ENCODE data around the gene KEAP1. TPM values are rescaled to one million over a fixed set of nuclear protein-coding genes. Genes with fewer than 3 reads are reported as not detected.

KEAP1 gene
- total RNA-seq, 1 experiment from 2014 or later = 75.2 TPM

DNA sequence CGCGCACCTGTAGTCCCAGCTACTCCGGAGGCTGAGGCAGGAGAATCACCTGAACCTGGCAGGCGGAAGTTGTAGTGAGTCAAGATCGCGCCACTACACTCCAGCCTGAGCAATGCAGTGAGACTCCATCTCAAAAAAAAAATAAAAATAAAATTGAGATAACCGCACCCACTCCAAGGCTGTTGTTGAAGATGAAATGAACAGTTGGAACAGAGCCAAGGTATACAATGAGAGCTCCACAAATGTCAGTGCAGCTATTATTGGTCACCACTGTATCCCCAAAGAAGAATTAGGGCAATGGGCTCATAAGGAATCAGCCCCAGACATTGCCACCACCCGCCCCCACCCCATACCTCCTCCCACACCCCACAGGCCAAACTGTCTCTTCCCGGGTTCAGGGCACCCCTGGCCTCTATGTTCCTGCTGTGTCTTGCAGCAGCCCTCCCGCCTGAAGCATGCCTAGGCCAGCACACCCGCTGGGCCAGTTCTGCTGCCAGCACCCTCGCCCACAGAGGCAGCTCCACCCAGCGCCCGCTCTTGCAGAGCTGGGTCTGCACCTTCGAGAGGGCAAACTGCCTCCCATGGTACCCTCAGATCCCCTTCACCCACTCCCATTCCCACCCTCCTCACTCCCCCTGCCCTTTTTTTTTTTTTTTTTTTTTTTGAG is 17.6 kb upstream of the KEAP1 start:
- H2AFZ ChIP-seq (ENCODE audit: low read depth, low read length, poor library complexity, severe bottlenecking) = no peak overlapping the region
- TF ChIP-seq, protein P1, sequence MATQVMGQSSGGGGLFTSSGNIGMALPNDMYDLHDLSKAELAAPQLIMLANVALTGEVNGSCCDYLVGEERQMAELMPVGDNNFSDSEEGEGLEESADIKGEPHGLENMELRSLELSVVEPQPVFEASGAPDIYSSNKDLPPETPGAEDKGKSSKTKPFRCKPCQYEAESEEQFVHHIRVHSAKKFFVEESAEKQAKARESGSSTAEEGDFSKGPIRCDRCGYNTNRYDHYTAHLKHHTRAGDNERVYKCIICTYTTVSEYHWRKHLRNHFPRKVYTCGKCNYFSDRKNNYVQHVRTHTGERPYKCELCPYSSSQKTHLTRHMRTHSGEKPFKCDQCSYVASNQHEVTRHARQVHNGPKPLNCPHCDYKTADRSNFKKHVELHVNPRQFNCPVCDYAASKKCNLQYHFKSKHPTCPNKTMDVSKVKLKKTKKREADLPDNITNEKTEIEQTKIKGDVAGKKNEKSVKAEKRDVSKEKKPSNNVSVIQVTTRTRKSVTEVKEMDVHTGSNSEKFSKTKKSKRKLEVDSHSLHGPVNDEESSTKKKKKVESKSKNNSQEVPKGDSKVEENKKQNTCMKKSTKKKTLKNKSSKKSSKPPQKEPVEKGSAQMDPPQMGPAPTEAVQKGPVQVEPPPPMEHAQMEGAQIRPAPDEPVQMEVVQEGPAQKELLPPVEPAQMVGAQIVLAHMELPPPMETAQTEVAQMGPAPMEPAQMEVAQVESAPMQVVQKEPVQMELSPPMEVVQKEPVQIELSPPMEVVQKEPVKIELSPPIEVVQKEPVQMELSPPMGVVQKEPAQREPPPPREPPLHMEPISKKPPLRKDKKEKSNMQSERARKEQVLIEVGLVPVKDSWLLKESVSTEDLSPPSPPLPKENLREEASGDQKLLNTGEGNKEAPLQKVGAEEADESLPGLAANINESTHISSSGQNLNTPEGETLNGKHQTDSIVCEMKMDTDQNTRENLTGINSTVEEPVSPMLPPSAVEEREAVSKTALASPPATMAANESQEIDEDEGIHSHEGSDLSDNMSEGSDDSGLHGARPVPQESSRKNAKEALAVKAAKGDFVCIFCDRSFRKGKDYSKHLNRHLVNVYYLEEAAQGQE (IDR thresholded peaks at IDR 0.05; ENCODE audit: low read depth) = no peak
- TF ChIP-seq JUND (IDR thresholded peaks at IDR 0.05) = no peak
- TF ChIP-seq SIN3A (IDR thresholded peaks at IDR 0.05; ENCODE audit: low read depth) = no peak
- TF ChIP-seq, protein P2, sequence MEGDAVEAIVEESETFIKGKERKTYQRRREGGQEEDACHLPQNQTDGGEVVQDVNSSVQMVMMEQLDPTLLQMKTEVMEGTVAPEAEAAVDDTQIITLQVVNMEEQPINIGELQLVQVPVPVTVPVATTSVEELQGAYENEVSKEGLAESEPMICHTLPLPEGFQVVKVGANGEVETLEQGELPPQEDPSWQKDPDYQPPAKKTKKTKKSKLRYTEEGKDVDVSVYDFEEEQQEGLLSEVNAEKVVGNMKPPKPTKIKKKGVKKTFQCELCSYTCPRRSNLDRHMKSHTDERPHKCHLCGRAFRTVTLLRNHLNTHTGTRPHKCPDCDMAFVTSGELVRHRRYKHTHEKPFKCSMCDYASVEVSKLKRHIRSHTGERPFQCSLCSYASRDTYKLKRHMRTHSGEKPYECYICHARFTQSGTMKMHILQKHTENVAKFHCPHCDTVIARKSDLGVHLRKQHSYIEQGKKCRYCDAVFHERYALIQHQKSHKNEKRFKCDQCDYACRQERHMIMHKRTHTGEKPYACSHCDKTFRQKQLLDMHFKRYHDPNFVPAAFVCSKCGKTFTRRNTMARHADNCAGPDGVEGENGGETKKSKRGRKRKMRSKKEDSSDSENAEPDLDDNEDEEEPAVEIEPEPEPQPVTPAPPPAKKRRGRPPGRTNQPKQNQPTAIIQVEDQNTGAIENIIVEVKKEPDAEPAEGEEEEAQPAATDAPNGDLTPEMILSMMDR (IDR thresholded peaks at IDR 0.05 in 2 of 3, conservative IDR thresholded peaks at IDR 0.05 in 1 of 3; ENCODE audit: borderline replicate concordance in 1 of 3, insufficient read depth in 1 of 3, low read depth in 2 of 3, low read length in 2 of 3) = no peak
- TF ChIP-seq SP1 (IDR thresholded peaks at IDR 0.05; ENCODE audit: low read depth) = no peak
- TF ChIP-seq RAD21 (IDR thresholded peaks at IDR 0.05; ENCODE audit: low read depth) = no peak
- no peak for TF ChIP-seq ZFX (IDR thresholded peaks at IDR 0.05)
- no peak for TF ChIP-seq SRF (IDR thresholded peaks at IDR 0.05; ENCODE audit: low read depth)
- no peak for TF ChIP-seq CBX3 (IDR thresholded peaks at IDR 0.05; ENCODE audit: low read depth)
- TF ChIP-seq, protein P3, sequence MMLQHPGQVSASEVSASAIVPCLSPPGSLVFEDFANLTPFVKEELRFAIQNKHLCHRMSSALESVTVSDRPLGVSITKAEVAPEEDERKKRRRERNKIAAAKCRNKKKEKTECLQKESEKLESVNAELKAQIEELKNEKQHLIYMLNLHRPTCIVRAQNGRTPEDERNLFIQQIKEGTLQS (IDR thresholded peaks at IDR 0.05) = no peak
- no peak for TF ChIP-seq POLR2AphosphoS5 (IDR thresholded peaks at IDR 0.05; ENCODE audit: low read depth, low read length)
- no peak for TF ChIP-seq FOSL1 (IDR thresholded peaks at IDR 0.05; ENCODE audit: low read depth)
- no peak for TF ChIP-seq ZNF274 (IDR thresholded peaks at IDR 0.05; ENCODE audit: low read depth, low read length)
- ChIA-PET POLR2A (no interaction called here), CTCF (interaction anchor here (0.6 to 1.1 kb wide), 2 partner anchors 21 to 23 kb away, joined by 3 read pairs; partner anchors contain the start of gene ATG4D), RAD21 (ENCODE audit: low non-redundant PET in 1 of 2, low total read pairs in 2 of 2, uncharacterized antibody in 2 of 2, unreplicated experiment in 2 of 2) (no interaction called here)
- no peaks in the 10 kb centered on the region for H3K36me3 ChIP-seq (ENCODE audit: control insufficient read depth in 1 of 2, insufficient read depth in 2 of 2, low read length in 2 of 2)
- no peak overlapping the region for H3K27ac ChIP-seq (ENCODE audit: low read depth, low read length)
- no peak overlapping the region for H3K4me2 ChIP-seq (ENCODE audit: low read length)
- no peak for ATAC-seq
- no peaks in the 10 kb centered on the region for H3K79me2 ChIP-seq (ENCODE audit: insufficient read depth, low read length)
- intact Hi-C loops (cut with micrococcal nuclease) = no loop called here
- no peaks in the 10 kb centered on the region for H3K9me3 ChIP-seq (ENCODE audit: control insufficient read depth in 1 of 2, insufficient read depth in 1 of 2, low read depth in 1 of 2, low read length in 2 of 2)
- no peaks in the 10 kb centered on the region for H3K9me2 ChIP-seq (ENCODE audit: insufficient read depth)
- no peaks in the 10 kb centered on the region for H3K27me3 ChIP-seq (ENCODE audit: insufficient read depth, low read length)
- BruUV-seq (replicated peaks) = no TSS peak
- no peak overlapping the region for H3K4me3 ChIP-seq (replicated peaks in 1 of 2; ENCODE audit: low read depth in 1 of 2, low read length in 2 of 2)
- no peak overlapping the region for H3K9ac ChIP-seq (ENCODE audit: low read length)
- no peaks in the 10 kb centered on the region for H4K20me1 ChIP-seq (ENCODE audit: insufficient read depth)
- H3K4me1 ChIP-seq (ENCODE audit: control insufficient read depth in 1 of 2, insufficient read depth in 2 of 2, low read length in 2 of 2) = peaks cover 16 to 44% of the 10 kb centered on the region in 2 experiments; a peak in 3 of 4 replicates
- no peak for DNase-seq (ENCODE audit: low read depth, low spot score)
